ENCODE data around the gene CCNL2. TPM values are rescaled to one million over a fixed set of nuclear protein-coding genes. Genes with fewer than 3 reads are reported as not detected.

CCNL2 gene
- polyA plus RNA-seq, 1 donor from 2014 or later, result 39.8 TPM

DNA sequence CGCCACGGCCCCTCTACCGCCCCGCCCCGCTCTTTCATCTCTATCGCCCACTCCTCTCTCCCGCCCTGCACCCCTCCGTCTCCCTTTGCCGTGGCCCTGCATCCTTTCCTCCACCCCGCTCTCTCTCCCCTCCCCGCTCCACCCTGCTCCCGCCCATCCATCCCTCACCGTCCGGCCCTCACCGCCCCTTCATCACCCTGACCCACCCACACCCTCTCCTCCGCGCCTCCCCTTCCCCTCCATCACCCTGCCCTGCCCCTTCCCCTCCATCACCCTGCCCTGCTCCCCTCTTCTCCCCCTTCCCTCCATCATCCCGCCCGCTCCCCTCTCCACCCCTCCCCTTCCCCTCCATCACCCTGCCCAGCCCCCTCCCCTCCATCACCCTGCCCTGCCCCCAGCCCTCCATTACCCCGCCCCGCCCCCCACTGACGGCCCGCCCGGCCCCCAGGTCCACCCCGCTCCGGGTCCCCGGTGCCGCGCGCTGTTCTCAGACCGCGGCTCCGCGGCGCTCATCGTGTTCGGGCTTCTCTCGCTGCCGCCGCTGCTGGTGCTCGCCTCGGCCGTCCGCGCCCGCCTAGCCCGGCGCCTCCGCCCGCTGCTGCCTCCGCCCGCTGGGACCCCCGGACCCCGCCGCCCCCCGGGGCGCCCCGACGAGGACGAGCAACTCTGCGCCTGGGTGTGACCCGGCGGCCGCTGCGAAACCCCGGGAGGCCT is 28.1 kb upstream of the CCNL2 start:
- no peaks in the 10 kb centered on the region for H3K9me3 Mint-ChIP-seq
- H3K4me1 Mint-ChIP-seq, result peaks cover 1 to 4% (median 2%) of the 10 kb centered on the region in 3 donors
- H3K27me3 Mint-ChIP-seq, result peaks cover 29% of the 10 kb centered on the region
- H3K4me3 Mint-ChIP-seq, result no peak overlapping the region
- H3K36me3 Mint-ChIP-seq, result no peaks in the 10 kb centered on the region
- no peak overlapping the region for H3K27ac Mint-ChIP-seq

DNA sequence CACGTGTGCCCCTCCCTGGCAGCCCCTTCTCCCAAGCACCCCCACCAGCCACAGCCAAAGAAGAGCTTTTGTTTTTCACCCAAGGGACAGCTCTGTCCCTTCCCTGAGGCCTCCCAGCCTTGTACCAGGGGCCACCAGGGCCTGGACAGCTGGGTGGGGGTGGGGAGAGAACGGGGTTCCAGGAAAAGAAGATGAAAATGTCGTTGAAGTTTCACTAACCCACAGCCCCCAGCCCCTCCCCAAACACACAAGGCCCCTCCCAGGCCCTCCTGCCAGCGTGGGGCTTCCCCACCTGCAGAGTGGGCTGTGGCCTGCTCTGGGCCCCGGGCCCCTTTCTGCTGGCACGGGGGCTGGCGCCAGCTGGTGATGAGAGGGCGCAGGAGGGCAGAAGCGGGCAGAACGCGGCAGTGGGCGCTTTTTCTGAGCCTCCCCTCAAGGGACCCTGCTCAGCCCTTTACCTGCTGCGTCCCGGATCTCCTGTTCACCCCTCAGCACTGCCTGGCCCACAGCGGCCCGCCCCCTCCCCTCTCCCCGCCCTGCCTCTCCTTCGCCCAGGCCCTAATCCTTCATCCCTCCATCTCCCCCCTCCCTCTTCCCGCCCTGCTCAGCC is 27.5 kb upstream of the CCNL2 start:
- peaks cover 1 to 4% (median 2%) of the 10 kb centered on the region in 3 donors for H3K4me1 Mint-ChIP-seq
- no peaks in the 10 kb centered on the region for H3K9me3 Mint-ChIP-seq
- peaks cover 29% of the 10 kb centered on the region for H3K27me3 Mint-ChIP-seq
- H3K4me3 Mint-ChIP-seq, result no peak overlapping the region
- no peak overlapping the region for H3K27ac Mint-ChIP-seq
- no peaks in the 10 kb centered on the region for H3K36me3 Mint-ChIP-seq

DNA sequence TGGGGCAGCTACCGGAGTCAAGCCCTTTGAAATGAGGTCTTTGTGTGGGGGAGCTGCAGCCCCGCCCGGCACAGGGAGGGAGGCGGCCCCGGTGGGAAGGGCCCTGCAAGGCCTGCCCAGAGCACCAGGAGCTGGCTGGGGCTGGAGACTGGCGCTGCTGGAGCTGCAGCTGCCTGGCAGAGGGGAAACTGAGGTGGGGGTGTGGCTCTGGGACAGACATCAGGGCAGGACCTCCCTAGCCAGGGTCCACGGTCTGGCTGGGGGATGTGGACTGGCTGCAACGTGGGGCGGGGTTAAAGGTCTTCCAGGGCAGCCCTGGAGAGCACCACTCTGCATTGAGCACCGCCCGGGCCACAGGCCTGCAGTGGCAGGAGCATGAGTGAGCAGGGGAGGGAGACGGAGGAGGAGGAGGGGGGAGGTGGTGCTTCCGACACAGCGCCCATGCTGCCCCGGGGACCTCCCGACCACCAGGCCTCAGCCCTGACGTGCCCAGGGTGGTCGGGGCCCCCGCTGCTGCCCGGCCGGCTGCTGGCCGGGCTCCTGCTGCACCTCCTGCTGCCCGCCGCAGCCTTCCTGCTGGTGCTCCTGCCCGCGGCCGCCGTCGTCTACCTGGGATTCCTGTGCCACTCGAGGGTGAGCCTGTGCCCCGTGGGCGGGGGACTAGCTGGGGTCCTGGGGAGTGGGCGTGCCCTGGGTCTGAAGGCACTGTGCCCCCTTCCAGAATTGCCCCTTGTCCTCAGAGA is 26.8 kb upstream of the CCNL2 start:
- peaks cover 1 to 4% (median 2%) of the 10 kb centered on the region in 3 donors for H3K4me1 Mint-ChIP-seq

DNA sequence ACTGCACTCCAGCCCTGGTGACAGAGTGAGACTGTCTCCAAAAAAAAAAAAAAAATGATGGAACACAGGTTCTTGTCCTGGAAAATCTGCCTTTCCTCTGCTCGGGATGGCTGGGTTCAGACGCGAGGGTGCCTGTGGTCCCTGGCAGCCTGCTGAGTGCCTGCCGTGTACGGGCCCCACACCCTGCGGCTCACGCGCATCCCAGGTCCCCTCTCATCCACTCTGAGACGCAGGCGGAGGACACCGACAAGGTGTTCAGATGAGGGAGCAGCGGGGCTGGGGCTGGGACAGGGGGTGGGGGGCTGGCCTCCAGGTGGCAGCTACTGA is 26.3 kb upstream of the CCNL2 start:
- H3K4me3 Mint-ChIP-seq, result no peak overlapping the region
- H3K36me3 Mint-ChIP-seq, result no peaks in the 10 kb centered on the region
- H3K9me3 Mint-ChIP-seq, result no peaks in the 10 kb centered on the region
- no peak overlapping the region for H3K27ac Mint-ChIP-seq
- peaks cover 1 to 4% (median 2%) of the 10 kb centered on the region in 3 donors for H3K4me1 Mint-ChIP-seq
- peaks cover 29% of the 10 kb centered on the region for H3K27me3 Mint-ChIP-seq

More for the DNA sequence above, 26.8 kb upstream of the CCNL2 start:
- Mint-ChIP-seq H3K9me3 (no peaks in the 10 kb centered on the region), H3K4me3 (no peak overlapping the region), H3K27ac (peak overlapping the region in 1 of 3 donors; percentile 64), H3K36me3 (no peaks in the 10 kb centered on the region), H3K27me3 (peaks cover 29% of the 10 kb centered on the region)

DNA sequence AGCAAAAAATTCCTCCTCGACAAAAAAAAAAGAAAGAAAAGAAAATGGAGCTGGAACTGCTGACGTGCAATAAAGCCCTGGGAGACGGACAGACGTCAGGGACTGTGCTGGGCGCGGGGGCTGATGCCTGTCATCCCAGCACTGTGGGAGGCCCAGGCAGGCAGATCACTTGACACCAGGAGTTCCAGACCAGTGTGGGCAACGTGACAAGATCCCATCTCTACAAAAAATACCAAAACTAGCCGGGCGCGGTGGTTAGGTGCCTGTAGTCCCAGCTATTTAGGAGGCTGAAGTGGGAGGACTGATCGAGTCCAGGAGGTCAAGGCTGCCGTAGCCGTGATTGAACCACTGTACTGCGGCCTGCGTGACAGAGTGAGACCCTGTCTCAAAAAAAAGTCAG is 25.6 kb upstream of the CCNL2 start:
- Mint-ChIP-seq H3K27ac (peak overlapping the region in 1 of 3 donors; percentile 73), H3K27me3 (peaks cover 29% of the 10 kb centered on the region), H3K4me1 (peaks cover 1 to 4% (median 2%) of the 10 kb centered on the region in 3 donors), H3K36me3 (no peaks in the 10 kb centered on the region), H3K9me3 (no peaks in the 10 kb centered on the region), H3K4me3 (no peak overlapping the region)

DNA sequence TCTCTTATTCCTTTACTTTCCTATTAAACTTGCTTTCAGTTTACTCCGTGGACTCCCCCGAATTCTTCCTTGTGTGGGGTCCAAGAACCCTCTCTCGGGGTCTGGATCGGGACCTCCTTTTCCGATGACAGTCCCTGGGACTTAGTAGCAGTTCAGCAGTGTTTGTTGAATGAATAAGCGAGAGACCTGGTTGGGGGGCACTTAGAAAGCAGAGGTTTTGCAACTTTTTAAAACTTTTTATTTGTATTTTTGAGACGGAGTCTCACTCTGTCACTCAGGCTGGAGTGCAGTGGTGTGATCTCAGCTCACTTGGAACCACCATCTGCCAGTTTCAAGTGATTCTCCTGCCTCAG is 24.1 kb upstream of the CCNL2 start:
- peaks cover 1% of the 10 kb centered on the region for H3K36me3 Mint-ChIP-seq
- H3K4me3 Mint-ChIP-seq, result no peak overlapping the region
- H3K27me3 Mint-ChIP-seq, result peaks cover 23% of the 10 kb centered on the region
- H3K9me3 Mint-ChIP-seq, result no peaks in the 10 kb centered on the region
- H3K27ac Mint-ChIP-seq, result peak overlapping the region in 1 of 3 donors; percentile 39
- H3K4me1 Mint-ChIP-seq, result peaks cover 2 to 4% (median 3%) of the 10 kb centered on the region in 3 donors

DNA sequence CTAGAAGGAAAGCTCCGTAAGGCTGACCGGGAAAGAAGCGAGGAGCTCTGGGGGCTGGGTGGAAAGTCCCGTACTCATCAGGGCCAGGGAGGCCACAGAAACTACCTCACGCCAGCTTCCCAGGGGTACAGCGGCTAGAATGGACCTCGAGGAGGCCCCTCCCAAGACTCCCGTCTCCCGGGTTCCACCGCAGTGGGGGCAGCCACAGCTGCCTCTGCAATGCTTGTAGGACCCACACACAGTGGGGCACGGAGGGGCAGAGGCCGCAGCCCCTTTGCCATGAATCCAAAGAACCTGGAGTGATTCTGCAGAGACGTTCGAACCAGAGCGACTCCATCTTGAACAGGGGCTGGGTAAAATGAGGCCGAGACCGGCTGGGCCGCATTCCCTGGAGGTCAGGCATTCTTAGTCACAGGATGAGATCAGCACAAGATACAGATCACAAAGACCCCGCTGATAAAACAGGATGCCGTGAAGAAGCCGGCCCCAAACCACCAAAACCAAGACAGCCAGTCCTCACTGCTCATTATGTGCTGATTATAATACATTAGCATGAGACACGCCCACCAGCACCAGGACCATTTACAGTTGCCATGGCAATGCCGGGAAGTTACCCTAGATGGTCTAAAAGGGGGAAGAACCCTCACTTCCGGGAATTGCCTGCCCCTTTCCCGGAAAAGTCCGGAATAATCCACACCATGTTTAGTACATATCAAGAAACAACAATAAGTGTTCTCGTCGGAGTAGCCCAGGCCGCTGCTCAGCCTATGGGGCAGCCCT is 23.5 kb upstream of the CCNL2 start:
- H3K27ac Mint-ChIP-seq, result peak overlapping the region in 1 of 3 donors; percentile 39
- peaks cover 3 to 4% (median 4%) of the 10 kb centered on the region in 3 donors for H3K4me1 Mint-ChIP-seq
- no peak overlapping the region for H3K4me3 Mint-ChIP-seq
- H3K27me3 Mint-ChIP-seq, result peaks cover 23% of the 10 kb centered on the region
- H3K9me3 Mint-ChIP-seq, result no peaks in the 10 kb centered on the region
- H3K36me3 Mint-ChIP-seq, result peaks cover 1% of the 10 kb centered on the region

DNA sequence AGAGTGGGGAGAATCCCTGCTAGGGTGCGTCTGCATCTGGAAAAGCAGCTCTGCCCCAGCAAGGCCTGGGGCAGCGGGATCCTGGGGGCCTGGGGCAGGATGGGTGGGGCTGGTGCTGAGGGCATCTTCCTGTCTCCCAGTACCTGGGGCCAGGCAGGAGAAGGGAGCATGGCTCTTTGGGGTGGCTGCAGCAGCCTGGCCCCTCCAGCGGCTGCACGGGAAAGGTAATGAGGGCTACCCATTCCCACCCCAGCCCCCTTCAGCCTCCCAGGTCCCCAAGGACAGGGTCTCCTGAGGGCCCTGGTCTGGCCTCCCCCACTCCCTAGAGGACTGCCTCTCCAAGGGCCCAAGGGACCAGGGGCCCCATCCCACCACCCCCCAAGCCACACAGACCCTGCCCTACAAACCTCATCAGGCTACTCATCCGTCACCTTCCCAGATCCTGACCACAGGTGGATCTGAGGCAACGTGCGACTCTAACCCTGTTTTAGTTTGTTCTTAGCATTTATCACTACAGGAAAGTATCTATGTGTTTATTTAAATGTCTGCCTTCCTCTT is 22.9 kb upstream of the CCNL2 start:
- no peak overlapping the region for H3K4me3 Mint-ChIP-seq
- H3K9me3 Mint-ChIP-seq, result no peaks in the 10 kb centered on the region
- H3K27ac Mint-ChIP-seq, result no peak overlapping the region
- peaks cover 23% of the 10 kb centered on the region for H3K27me3 Mint-ChIP-seq
- H3K4me1 Mint-ChIP-seq, result peaks cover 3 to 4% (median 4%) of the 10 kb centered on the region in 3 donors
- H3K36me3 Mint-ChIP-seq, result peaks cover 1% of the 10 kb centered on the region

DNA sequence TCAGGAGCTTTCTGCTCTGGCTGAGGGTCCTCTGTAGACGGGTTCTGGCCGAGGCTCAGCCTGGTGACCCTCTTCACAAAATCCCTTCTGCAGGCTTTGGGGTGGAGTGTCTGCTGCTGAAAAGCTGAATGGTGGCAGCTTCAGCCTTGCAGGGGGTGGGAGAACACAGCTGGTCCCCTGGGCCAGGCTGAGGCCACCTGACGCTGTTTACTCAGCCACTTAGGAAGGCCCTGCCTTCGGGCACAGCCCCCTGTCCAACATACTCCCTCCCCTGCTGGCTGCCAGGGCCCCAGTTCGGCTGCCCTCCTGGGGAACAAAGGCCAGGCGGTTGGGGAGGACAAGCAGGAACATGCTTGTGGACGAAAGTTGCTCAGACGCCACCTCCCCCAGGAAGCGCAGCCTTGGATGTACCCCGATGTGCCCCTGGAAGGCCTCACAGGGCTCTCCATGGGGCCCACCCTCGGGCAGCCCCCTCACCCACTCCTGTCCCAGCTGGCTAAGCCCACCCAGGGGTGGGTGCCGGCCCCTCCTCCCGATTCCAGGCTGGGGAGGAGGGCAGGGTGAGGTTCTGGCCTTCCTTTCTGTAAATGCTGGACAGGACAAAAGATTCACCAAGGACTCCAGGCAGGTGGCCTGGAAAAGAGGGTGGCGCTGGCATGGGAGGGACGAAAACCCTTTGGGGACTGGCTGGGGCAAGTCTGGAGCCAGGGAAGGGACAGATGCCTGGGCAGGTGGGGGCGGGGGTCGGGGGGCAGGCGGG is 22.2 kb upstream of the CCNL2 start, which contains the start of gene ANKRD65:
ANKRD65 (minus strand) TSS at position 130 of the 760 bp plus-strand sequence. CDS start 271 bp downstream, outside the sequence.
- H3K9me3 Mint-ChIP-seq, result no peaks in the 10 kb centered on the region
- H3K4me3 Mint-ChIP-seq, result peak within 1 kb of the TSS in 2 of 4 donors; percentile 5 to 37
- H3K27me3 Mint-ChIP-seq, result peaks cover 21% of the 10 kb centered on the region
- peaks cover 1% of the 10 kb centered on the region for H3K36me3 Mint-ChIP-seq
- H3K4me1 Mint-ChIP-seq, result peaks cover 3 to 4% (median 4%) of the 10 kb centered on the region in 3 donors
- H3K27ac Mint-ChIP-seq, result no peak within 1 kb of the TSS

DNA sequence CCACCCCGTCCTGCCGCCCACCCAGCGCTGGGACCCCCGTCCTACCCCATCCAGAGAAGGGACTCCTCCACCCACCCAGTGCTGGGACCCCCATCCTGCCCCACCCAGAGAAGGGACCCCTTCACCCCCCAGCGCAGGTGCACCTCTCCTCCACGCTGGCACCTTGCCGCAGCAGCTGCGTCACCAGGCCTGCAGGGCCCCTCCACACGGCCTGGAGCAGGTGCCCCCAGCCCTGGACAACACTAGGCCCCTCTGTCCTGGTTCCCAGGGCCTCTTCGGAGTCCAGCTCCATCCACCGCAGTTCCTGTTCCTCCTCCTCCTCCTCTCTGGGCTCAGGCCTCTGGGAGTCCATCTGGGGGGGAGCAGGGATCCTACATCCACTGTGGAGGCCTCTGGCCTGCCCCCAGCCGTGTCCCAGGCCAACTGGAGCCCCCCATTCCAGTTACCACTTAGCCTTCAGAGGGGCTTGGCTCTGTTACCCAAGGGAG is 21.6 kb upstream of the CCNL2 start:
- H3K4me1 Mint-ChIP-seq, result peaks cover 3 to 4% (median 4%) of the 10 kb centered on the region in 3 donors
- H3K36me3 Mint-ChIP-seq, result peaks cover 1% of the 10 kb centered on the region
- H3K27ac Mint-ChIP-seq, result no peak overlapping the region
- H3K9me3 Mint-ChIP-seq, result no peaks in the 10 kb centered on the region
- peak overlapping the region in 1 of 4 donors; percentile 5 for H3K4me3 Mint-ChIP-seq
- H3K27me3 Mint-ChIP-seq, result peaks cover 19% of the 10 kb centered on the region

DNA sequence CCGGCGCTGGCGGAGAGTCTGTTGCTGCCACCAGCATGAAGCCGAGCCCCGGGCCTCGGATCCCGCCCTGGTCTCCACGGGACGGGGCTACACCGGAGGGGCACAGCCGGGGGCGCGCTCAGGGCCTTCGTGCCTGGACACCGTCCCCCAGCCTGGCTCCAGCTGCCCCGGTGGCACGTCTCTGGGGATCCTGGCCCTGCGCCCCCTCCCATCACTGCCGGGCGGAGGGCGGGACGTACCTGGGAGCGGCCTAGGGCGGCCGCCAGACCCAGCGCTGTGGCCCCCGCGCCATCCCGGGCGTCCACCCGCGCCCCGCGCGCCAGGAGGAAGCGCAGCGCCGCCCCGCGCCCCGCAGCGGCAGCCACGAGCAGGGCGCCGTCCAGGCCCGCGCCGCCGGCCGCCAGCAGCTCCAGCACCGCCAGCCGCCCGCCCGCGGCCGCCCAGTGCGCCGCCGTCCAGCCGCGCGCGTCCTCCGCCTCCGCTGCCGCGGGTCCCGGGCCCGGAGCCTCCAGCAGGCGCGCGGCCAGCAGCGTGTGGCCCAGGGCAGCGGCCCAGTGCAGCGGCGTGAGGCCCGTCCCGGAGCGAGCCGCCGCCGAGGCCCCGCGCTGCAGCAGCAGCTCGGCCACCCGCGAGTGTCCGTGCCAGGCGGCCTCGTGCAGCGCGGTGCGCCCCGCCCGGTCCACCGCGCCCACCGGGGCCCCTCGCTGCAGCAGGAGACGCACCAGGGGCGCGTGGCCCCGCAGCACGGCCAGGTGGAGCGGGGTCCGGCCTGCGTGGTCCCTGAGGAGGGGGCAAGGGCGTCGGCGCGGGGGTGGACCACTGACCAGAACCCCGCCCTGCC is 20.9 kb upstream of the CCNL2 start:
- H3K27ac Mint-ChIP-seq, result no peak overlapping the region
- no peaks in the 10 kb centered on the region for H3K9me3 Mint-ChIP-seq
- peaks cover 18% of the 10 kb centered on the region for H3K27me3 Mint-ChIP-seq
- peaks cover 3 to 4% (median 4%) of the 10 kb centered on the region in 3 donors for H3K4me1 Mint-ChIP-seq
- peaks cover 1% of the 10 kb centered on the region for H3K36me3 Mint-ChIP-seq
- no peak overlapping the region for H3K4me3 Mint-ChIP-seq

DNA sequence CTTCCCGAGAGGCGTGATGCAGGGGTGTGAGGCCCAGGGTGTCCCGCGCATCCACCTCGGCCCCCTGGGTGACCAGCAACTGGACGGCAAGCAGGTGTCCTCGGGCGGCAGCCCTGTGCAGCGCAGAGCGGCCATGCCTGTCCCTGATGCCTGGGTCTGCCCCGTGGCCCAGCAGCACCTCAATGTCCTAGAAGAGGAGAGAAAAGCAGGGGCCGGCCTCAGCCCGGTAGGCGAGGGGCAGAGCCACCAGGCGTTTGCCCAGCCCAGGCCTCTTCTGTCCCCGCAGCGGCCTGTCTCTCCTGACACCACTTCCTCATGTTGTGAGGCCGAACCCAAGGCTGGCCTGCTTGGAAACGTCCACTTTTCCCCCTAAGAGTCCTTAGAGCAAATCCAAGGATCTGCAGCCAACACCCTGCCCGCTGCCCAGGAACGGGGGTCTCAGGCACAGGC is 20.3 kb upstream of the CCNL2 start:
- Mint-ChIP-seq H3K4me3 (no peak overlapping the region), H3K9me3 (no peaks in the 10 kb centered on the region), H3K27ac (no peak overlapping the region), H3K4me1 (peaks cover 3 to 4% (median 4%) of the 10 kb centered on the region in 3 donors), H3K36me3 (peaks cover 1% of the 10 kb centered on the region), H3K27me3 (peaks cover 16% of the 10 kb centered on the region)
